Vagina (tissue), 2 donors: ENCODE results near the gene RFTN1.

Experiments used
- CTCF ChIP-seq, 3 experiments: fragments of 450-650 bp in 2 of 3; fragments of 200-600 bp in 1 of 3; sonication (generic) in 1 of 3; IDR thresholded peaks; one replicate each; pipeline ENCODE4 v1.5.1; 2017 to 2019; ENCODE audit warnings: antibody characterized with exemption in 3 of 3, mild to moderate bottlenecking in 2 of 3, moderate library complexity in 2 of 3
- POLR2A ChIP-seq, 2 donors: fragments of 450-650 bp; IDR thresholded peaks; one replicate each; pipeline ENCODE4 v1.6.1; 2017; ENCODE audit warnings: antibody characterized with exemption in 2 of 2, mild to moderate bottlenecking in 2 of 2, moderate library complexity in 2 of 2
- POLR2AphosphoS5 ChIP-seq, 2 donors: sonication (generic); formaldehyde crosslinking; IDR thresholded peaks; one replicate each; pipeline ENCODE4 v1.9.0; 2017; ENCODE audit warnings: antibody characterized with exemption in 2 of 2, mild to moderate bottlenecking in 2 of 2, low read depth in 1 of 2; ENCODE audit not compliant: insufficient read depth in 1 of 2

GRCh38 chr3:16300307-16300706 is 213.2 kb downstream of the RFTN1 start:
- TF ChIP-seq CTCF (IDR thresholded peaks at IDR 0.05) (no peak), POLR2AphosphoS5 (IDR thresholded peaks at IDR 0.05; ENCODE audit: insufficient read depth in 1 of 2, low read depth in 1 of 2) (no peak), POLR2A (IDR thresholded peaks at IDR 0.05) (no peak)
